AG04450 (cell line): ENCODE results near the gene TULP1. TPM values are rescaled to one million over a fixed set of nuclear protein-coding genes. Genes with fewer than 3 reads are reported as not detected.

Experiments
- CTCF ChIA-PET: fragments of 300-600, 350-600 bp; formaldehyde crosslinking; extraction: SDS; loops from one replicate; lab custom pipeline; 2022; ENCODE audit warnings: antibody characterized with exemption, inconsistent platforms; lab: Charles Lee
- POLR2A ChIA-PET: fragments of 350-600 bp; formaldehyde crosslinking; extraction: SDS; loops from one replicate; lab custom pipeline; 2021; ENCODE audit warnings: antibody characterized with exemption, inconsistent platforms; lab: Yijun Ruan, JAX
- DNase-seq: peaks from one replicate; pipeline ENCODE4 v3.0.0-alpha.2; 2011; ENCODE audit warnings: low read depth, low spot score
- H3K27ac ChIP-seq: one replicate; pipeline ENCODE4 v1.5.1; 2012; ENCODE audit warnings: low read depth, low read length, control low read depth
- H3K27me3 ChIP-seq: one replicate; pipeline ENCODE4 v1.6.0; 2012; ENCODE audit warnings: low read length; ENCODE audit not compliant: control insufficient read depth, insufficient read depth
- H3K4me3 ChIP-seq: 2 replicates; pipeline ENCODE4 v1.5.1; 2011; ENCODE audit warnings: mild to moderate bottlenecking, low read depth, low read length, control low read depth
- H3K9me3 ChIP-seq: 2 replicates; pipeline ENCODE4 v1.5.1; 2012; ENCODE audit warnings: low read length; ENCODE audit not compliant: control insufficient read depth, insufficient read depth
- polyA plus RNA-seq: library from polyadenylated mRNA; depleted of rRNA; stranded (reverse); fragments of >200 nt; gene quantifications from 2 replicates; pipeline ENCODE4 v1.2.3, GENCODE V29; 2011
- TF ChIP-seq, protein P1 (sequence below): IDR thresholded peaks from 2 replicates; pipeline ENCODE4 v1.5.1; 2011; ENCODE audit warnings: low read depth, low read length, control low read depth, inconsistent platforms

Gene TULP1
- polyA plus RNA-seq, 1 experiment: not detected

DNA sequence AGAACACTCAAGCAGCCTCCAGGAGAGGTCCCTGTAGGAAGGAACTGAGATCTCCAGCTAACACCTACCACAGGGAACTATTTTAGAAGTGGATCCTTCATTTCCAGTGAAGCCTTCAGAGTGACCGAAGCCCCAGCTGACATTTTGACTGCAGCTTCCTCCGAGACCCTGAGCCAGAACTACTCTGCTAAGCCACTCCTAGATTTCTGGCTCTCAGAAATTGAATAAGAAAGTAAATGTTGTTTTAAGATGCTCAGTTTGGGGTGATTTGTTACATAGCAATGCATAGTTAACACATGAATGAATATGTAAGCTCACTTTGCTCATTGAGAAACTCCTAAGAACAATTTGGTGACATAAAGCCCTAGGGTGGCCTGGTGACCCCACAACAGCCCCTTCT lies 5.5 kb downstream of the TULP1 start:
- CTCF ChIA-PET: interaction anchor here (2.8 kb wide), 1 partner anchor 15 kb away, joined by 17 read pairs; no protein-coding TSS in a partner anchor
- Histone ChIP-seq H3K4me3 (no peak overlapping the region), H3K27me3 (peaks cover 55% of the 10 kb centered on the region), H3K27ac (no peak overlapping the region), H3K9me3 (no peaks in the 10 kb centered on the region; the same call in 1 of the 2 replicates)
- DNase-seq: no peak
- TF ChIP-seq, protein P1, sequence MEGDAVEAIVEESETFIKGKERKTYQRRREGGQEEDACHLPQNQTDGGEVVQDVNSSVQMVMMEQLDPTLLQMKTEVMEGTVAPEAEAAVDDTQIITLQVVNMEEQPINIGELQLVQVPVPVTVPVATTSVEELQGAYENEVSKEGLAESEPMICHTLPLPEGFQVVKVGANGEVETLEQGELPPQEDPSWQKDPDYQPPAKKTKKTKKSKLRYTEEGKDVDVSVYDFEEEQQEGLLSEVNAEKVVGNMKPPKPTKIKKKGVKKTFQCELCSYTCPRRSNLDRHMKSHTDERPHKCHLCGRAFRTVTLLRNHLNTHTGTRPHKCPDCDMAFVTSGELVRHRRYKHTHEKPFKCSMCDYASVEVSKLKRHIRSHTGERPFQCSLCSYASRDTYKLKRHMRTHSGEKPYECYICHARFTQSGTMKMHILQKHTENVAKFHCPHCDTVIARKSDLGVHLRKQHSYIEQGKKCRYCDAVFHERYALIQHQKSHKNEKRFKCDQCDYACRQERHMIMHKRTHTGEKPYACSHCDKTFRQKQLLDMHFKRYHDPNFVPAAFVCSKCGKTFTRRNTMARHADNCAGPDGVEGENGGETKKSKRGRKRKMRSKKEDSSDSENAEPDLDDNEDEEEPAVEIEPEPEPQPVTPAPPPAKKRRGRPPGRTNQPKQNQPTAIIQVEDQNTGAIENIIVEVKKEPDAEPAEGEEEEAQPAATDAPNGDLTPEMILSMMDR: no peak
- POLR2A ChIA-PET: no interaction called here

DNA sequence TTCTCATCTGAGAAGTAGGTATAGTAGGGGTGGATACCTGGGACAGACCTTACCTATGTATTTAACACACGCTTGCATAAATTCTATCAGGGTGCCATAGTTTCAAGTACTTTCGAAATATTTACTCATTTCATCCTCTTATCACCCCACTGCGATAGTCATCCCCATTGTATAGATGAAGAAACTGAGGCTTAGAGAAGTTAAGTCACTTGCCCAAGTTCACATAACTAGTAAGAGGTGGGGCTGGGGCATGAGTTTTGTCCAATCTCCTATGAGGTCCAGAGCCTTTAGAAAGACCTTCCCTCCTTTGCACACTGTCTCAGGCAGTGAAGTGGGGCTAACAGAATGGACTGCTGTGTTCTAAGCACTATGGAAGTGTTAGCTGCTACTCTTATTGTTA lies 6.2 kb downstream of the TULP1 start:
- Histone ChIP-seq H3K27me3 (peaks cover 49% of the 10 kb centered on the region), H3K4me3 (no peak overlapping the region), H3K9me3 (no peaks in the 10 kb centered on the region; the same call in 1 of the 2 replicates), H3K27ac (no peak overlapping the region)
- TF ChIP-seq, protein P1: no peak
- DNase-seq: no peak
- POLR2A ChIA-PET: no interaction called here
- CTCF ChIA-PET: interaction anchor here (2.8 kb wide), 1 partner anchor 16 kb away, joined by 17 read pairs; no protein-coding TSS in a partner anchor

GRCh38 chr6:35505999-35506412 lies 6.7 kb downstream of the TULP1 start:
- Histone ChIP-seq H3K4me3 (no peak overlapping the region), H3K27me3 (peaks cover 44% of the 10 kb centered on the region), H3K9me3 (no peaks in the 10 kb centered on the region), H3K27ac (no peak overlapping the region)
- ChIA-PET POLR2A (no interaction called here), CTCF (interaction anchor here (2.8 kb wide), 1 partner anchor 16 kb away, joined by 17 read pairs; no protein-coding TSS in a partner anchor)
- DNase-seq: no peak
- TF ChIP-seq, protein P1: no peak

GRCh38 chr6:35503534-35503933 lies 9.2 kb downstream of the TULP1 start:
- CTCF ChIA-PET: interaction anchor here (0.5 to 0.6 kb wide), 2 partner anchors 19 kb away, joined by 4 read pairs; no protein-coding TSS in a partner anchor

DNA sequence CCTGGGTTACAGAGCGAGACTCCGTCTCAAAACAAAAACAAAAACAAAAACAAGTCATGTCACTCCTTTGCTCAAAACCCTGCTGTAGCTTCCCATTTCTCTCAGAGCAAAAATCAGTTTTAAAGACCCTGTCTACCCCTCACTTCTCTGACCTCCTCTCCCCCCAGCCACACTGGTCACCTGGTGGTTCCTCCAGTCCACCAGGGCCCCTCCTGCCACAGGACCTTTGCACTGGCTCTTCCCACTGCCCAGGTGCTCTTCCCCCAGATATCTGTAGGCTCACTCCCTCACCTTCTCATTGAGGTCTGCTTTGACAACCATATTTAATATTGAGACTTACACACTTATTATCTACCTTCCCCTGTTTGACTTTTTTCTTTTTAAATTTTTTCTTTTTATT lies 10.9 kb downstream of the TULP1 start:
- Histone ChIP-seq H3K4me3 (no peak overlapping the region), H3K27ac (no peak overlapping the region), H3K9me3 (no peaks in the 10 kb centered on the region; the same call in 1 of the 2 replicates), H3K27me3 (peaks cover 14% of the 10 kb centered on the region)
- TF ChIP-seq, protein P1: no peak
- ChIA-PET POLR2A (no interaction called here), CTCF (interaction anchor here (0.7 kb wide), 1 partner anchor 21 kb away, joined by 3 read pairs; no protein-coding TSS in a partner anchor)
- DNase-seq: no peak

More at GRCh38 chr6:35503534-35503933, 9.2 kb downstream of the TULP1 start:
- Histone ChIP-seq H3K27ac (no peak overlapping the region), H3K9me3 (no peaks in the 10 kb centered on the region), H3K27me3 (peaks cover 26% of the 10 kb centered on the region), H3K4me3 (no peak overlapping the region)
- TF ChIP-seq, protein P1: no peak
- DNase-seq: no peak
- POLR2A ChIA-PET: no interaction called here
